ENCODE measurements around the gene CYP4F3. TPM values are rescaled to one million over a fixed set of nuclear protein-coding genes. Genes with fewer than 3 reads are reported as not detected.
"Not testable (repeated sequence)": the region's sequence is repeated elsewhere in the genome, so short reads cannot be mapped to it uniquely, and the experiment has no call there.

Gene CYP4F3
- polyA plus RNA-seq, 10 donors, result 0.03 to 0.57 (median 0.21) TPM

DNA sequence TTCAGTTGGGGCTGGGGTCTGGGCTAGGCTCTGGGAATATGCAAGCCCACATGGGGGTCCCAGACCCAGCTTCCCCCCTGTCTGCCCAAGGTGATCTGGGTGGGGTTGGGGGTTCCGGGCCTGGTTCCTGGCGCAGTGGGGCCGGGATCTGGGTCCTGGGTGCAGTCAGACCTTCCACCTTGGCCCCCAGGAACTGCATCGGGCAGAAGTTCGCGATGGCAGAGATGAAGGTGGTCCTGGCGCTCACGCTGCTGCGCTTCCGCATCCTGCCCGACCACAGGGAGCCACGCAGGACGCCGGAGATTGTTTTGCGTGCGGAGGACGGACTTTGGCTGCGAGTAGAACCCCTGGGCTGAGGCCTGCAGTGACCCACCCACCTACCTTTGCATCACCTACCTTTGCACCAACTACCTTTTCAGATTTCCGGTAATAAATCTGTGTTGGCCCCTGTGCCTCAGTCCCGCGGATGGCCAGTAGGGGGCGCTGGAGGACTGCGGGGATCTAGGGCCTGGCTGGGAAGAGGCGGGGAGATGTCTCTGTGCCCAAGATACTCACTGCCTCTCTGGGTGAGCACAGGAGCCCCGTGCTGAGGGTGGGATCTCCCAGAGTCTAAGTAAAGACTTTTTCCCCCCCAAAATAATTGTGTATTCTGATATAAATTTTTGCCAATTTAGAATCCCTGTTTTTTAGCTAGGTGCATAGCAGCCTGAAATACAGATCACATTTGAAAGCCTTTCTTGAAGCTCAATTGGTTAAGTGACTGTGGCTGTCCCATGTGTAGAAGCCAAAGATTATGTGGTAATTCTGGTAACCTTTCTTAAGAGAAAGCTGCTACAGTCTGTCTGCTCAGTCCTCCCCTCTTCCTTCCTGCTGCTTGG is 11.5 kb upstream of the CYP4F3 start:
- peak; percentile 17 to 66 (median 62) for DNase-seq

DNA sequence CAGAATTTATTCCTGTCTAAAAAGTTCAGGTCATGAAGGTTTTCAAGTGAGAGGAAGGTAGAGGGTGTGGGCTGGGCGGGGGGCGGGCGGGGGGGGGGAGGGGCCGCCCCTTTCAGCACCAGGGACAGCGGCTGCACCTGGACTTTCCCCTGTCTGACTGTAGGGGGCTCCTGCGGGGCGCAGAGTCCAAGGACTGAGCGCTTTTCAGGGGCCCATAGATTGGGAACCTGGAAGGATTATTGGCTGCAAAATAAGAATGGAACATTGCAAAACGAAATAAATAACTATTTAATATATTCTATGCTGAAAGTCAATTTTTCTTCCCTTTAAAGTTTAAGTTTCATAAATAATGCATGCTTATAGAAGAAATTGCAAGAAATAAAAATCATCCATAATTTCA is 8.9 kb upstream of the CYP4F3 start:
- DNase-seq, result no peak

GRCh38 chr19:15633082-15633835 is 7.4 kb upstream of the CYP4F3 start:
- DNase-seq, result no peak

GRCh38 chr19:15634105-15634504 is 6.6 kb upstream of the CYP4F3 start:
- DNase-seq, result no peak

DNA sequence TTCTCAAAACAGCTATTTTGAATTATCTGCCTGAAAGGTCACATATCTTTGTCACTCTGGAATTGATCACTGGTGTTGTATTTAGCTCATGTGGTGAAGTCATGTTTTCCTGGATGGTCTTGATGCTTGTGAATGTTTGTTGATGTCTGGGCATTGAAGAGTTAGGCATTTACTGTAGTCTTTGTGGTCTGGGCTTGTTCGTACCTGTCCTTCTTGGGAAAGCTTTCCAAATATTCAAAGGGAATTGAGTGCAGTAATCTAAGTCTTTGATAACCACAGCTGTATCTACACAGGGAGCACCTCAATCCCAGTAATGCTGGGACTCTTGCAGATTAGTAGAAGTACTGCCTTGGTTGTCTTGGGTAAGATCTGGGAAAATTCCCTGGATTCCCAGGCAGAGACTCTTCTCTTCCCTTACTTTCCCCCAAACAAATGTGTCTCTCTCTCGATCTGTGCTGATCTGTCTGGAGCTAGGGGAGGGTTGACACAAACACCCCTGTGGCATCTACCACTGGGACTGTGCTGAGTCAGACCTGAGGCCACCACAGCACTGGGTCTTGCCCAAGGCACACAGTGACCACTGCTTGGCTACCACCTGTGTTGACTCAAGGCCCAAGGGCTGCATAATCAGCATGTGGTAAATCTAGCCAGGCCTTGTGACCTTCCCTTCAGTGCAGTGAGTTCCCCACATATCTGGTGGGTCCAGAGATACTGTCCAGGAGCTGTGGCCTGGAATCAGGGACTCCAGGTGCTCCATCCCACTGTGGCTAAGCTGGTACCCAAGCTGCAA is 5.5 kb upstream of the CYP4F3 start:
- no peak for DNase-seq

GRCh38 chr19:15636026-15636425 is 4.7 kb upstream of the CYP4F3 start:
- no peak for DNase-seq

DNA sequence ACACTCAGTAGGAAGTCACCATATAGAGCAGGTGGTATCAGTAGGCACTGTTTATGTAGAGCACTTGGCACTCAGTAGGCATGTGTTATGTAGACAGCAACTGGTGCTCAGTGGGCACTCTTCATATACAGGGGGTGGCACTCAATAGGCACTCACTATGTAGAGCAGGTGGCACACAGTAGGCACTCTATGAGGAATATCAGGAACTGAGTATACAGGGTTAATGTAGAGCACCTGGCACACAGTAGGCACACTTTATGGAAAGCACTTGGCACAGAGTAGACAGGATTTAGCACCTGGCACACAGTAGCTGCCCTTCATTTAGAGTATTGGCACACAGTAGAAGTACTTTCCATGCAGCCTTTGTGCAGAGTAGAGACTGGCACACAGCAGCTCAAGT is 1.1 kb upstream of the CYP4F3 start:
- no peak for DNase-seq

DNA sequence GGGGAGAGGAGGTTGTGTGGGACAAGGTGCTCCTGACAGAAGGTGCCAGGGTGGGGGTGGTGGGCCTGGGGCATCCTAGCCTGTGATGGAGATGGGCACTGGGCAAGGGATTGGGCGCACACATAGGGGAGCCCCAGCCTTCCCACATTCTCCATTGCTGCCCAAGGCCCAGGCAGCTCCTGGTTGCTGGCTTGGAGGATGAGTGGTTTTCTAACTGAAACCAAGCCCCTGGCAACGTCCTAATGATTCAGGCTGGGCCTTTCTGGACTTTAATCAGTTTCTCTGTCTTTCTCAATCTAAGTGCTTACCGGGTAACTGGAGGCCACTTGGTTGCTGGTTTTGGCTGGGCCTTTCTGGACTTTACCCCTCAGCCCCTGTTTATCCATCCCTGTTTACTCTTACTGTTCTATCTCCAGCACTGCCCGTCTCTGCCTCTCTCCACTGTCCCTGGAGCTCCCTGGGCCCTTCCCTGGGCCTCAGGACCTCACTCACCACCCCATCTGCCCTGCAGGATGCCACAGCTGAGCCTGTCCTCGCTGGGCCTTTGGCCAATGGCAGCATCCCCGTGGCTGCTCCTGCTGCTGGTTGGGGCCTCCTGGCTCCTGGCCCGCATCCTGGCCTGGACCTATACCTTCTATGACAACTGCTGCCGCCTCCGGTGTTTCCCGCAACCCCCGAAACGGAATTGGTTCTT is 354 bp downstream of the CYP4F3 start:
- no peak for DNase-seq

- DNase-seq, result no peak
These were observed 1.3 kb downstream of the CYP4F3 start for GRCh38 chr19:15641901-15642491.

DNA sequence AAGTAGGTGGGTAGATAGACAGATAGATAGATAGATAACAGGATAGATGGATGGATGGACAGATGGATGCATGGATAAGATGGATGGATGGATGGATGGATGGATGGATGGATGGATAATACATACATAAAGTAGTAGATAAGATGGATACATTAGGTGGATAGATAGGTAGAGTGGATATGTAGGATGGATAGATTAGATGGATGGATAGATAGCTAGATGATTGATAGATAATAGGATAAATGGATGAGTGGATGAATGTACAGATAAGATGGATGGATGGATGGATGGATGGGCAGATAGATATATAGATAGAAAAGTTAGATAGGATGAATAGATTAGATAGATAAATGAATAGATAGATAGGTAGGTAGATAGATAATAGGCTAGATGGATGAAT is 2.1 kb downstream of the CYP4F3 start:
- DNase-seq, result no peak

GRCh38 chr19:15643387-15643786 is 2.7 kb downstream of the CYP4F3 start:
- DNase-seq, result no peak

GRCh38 chr19:15644066-15644741 is 3.5 kb downstream of the CYP4F3 start:
- DNase-seq, result no peak

- DNase-seq, result no peak
These were observed 4.1 kb downstream of the CYP4F3 start for GRCh38 chr19:15644816-15645215.

GRCh38 chr19:15649526-15649925 is 8.8 kb downstream of the CYP4F3 start:
- DNase-seq, result no peak

DNA sequence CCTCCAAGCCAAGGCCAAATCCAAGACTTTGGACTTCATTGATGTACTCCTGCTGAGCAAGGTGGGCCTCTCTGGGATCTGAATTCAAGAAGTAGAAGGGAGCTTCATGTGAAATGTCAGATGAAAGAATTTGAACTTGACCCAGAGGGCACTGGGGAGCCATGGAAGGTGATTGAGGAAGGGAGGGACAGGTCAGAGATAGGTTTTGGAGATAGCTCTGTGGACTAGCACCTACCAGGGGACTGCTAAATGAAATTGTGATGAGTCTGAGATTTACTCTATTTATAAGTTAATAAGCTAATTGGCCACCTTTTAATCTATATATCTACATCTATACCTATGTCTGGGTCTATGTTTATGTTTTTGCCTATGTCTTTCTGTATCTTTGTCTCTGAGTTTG is 9.4 kb downstream of the CYP4F3 start:
- DNase-seq, result not testable (repeated sequence)

- DNase-seq, result no peak
These were observed 11.1 kb downstream of the CYP4F3 start for GRCh38 chr19:15651791-15652190.

GRCh38 chr19:15652559-15653278 is 12.0 kb downstream of the CYP4F3 start:
- DNase-seq, result no peak

- no peak for DNase-seq
These were observed 15.8 kb downstream of the CYP4F3 start for GRCh38 chr19:15656467-15656866.

DNA sequence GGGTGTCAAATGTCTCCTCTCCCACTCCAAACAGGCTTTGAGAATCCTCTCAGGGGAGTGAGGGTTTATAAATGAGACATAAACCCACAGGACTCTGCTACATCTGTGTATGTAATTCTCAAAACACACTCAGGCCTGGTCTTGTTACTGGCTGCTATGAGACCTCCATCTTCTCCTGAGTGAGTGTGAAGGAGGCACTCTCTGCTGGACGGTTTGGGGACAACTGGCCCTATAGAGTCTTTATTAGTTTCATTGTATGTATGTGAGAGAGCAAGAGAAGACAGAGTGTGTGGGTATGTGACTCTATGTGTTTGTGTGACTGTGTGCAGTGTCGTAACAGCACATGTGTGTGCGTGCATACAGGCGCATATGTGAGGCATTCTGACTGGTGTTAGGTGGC is 22.6 kb downstream of the CYP4F3 start:
- DNase-seq, result no peak

- DNase-seq, result no peak
These were observed 25.5 kb downstream of the CYP4F3 start for GRCh38 chr19:15666186-15666585.
